HG03103 (cell line): Measurements from ENCODE around the gene GSTM4.

Experiments
- ATAC-seq: cut with Tn5 transposase; IDR thresholded peaks from one replicate; pipeline ENCODE4 v1.9.1; 2021; ENCODE audit warnings: low read depth; ENCODE audit not compliant: unreplicated experiment

GSTM4 gene

DNA sequence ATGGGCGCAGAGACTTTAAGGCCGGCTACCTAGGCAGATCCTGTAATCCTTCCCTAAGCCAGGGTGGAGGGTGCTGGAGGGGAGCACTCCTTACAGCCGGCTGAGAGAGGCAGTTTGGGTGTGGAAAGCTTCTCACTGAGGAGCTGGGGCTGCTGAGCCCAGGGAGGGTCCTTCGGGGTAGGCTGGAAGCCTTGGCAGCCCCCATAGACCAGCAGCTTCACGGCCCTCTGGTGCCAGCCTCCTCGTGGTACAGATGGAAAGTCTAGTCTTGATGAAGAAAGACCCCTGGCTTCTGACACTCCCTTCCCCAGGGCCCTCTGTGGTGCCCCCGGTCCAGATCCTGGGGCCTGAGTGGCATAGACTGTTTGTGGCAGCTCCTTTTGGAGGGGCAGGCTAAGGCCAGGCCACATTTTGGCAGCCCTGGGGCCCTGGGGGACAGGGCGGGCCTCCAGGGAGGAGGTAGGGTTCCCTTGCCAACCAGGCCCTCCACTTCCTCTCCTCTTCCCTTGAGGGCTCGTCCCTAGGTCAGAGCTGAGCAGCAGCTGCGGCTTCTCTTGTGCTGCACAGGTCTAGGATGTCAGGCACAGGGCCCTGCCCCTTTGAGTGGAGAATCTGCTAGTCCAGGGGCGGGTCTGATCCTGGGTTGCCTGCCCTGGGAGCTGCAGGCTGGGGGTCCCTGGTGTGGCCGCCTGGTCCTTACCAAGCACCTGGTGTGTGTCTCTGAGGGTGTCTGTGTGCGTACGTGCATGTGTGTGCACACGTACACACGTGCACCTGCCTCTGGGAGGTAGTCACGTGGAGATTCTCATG lies 31.5 kb upstream of the GSTM4 start:
- ATAC-seq = no peak

DNA sequence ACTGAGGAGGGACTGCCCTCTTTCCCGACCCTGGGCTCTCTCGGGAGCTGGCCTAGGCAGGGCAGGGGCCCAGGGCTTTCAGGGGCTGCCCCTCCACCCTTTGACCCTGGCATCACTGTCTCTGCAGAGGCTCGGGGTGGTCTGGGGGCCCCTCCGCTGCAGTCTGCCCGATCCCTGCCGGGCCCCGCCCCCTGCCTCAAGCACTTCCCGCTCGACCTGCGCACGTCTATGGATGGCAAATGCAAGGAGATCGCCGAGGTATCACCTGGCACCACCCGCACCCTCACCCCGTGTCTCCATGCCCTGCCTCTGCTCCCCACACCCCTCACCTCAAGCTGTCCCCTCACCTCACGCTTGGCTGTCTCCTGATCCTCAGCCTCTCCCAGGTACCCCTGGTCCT lies 30.7 kb upstream of the GSTM4 start:
- ATAC-seq = no peak

DNA sequence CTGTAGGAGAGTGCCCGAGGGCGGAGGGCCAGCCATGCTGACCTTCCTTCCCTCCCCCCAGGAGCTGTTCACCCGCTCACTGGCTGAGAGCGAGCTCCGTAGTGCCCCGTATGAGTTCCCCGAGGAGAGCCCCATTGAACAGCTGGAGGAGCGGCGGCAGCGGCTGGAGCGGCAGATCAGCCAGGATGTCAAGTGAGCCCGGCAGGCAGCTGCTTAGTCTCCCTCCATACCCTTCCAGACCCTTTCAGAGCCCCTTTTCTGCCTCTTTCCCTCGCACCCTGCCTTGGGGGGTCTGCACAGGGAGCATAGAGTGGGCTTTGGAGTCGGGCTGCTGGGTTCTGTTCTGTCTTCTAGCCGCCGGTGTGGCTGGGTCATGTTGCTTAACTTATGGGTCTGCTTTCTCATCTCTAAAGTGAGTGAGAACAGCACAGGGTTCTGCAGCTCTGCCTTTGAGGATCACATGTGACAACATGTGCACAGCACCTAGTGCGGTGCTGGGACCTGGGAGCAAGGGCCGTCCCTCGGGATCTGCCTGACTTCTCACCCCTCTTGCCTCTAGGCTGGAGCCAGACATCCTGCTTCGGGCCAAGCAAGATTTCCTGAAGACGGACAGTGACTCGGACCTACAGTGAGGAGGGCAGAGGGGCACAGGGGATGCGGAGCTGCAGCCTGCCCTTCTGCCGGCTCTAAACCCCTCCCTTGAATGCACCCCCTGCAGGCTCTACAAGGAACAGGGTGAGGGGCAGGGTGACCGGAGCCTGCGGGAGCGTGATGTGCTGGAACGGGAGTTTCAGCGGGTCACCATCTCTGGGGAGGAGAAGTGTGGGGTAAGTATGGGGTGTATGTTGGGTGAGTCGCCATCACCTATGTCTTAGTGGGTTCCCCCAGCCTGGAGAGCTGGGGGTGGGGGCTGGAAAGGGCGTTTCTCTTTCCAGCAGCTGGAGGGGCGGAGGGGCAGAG lies 30.0 kb upstream of the GSTM4 start:
- ATAC-seq = no peak

DNA sequence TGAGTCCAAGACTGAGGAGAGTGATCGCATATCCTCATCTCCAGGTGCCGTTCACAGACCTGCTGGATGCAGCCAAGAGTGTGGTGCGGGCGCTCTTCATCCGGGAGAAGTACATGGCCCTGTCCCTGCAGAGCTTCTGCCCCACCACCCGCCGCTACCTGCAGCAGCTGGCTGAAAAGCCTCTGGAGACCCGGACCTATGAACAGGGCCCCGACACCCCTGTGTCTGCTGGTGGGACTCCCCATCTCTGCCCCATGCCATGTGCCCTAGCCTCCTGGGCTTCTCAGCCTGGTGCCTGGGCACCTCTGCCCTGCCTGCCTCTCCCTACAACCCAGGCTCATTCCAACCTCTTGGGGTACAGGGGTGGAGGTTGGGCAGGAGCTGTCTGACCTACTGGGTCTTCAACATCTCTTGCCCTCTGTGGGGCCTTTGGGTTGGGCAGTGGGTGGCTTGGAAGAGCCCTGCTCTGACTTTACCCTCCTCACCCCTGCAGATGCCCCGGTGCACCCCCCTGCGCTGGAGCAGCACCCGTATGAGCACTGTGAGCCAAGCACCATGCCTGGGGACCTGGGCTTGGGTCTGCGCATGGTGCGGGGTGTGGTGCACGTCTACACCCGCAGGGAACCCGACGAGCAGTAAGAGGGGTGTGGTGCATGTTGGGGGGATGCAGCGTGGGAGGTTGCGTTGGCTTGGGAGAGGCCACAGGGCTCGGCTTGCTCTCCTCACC lies 29.1 kb upstream of the GSTM4 start:
- no peak for ATAC-seq

DNA sequence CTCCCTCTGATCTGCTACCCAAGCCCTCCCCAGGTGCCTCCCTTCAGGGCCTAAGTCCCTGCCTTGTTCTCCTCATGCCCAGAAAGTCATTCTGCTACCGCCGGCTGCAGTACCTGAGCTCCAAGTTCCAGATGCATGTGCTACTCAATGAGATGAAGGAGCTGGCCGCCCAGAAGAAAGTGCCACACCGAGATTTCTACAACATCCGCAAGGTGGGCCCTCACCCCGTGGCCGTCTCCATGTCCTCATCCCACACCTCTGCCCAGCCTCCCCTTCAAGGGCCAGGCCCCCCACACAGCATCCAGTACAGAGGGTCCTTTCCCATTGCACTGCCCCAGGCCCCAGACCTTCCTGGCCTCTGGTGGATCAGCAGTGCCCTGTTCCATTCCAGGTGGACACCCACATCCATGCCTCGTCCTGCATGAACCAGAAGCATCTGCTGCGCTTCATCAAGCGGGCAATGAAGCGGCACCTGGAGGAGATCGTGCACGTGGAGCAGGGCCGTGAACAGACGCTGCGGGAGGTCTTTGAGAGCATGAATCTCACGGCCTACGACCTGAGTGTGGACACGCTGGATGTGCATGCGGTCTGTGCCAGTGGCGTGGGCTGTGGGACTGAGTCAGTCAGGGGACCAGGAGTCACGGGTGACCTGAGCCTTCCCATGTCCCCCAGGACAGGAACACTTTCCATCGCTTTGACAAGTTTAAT lies 28.1 kb upstream of the GSTM4 start:
- no peak for ATAC-seq

DNA sequence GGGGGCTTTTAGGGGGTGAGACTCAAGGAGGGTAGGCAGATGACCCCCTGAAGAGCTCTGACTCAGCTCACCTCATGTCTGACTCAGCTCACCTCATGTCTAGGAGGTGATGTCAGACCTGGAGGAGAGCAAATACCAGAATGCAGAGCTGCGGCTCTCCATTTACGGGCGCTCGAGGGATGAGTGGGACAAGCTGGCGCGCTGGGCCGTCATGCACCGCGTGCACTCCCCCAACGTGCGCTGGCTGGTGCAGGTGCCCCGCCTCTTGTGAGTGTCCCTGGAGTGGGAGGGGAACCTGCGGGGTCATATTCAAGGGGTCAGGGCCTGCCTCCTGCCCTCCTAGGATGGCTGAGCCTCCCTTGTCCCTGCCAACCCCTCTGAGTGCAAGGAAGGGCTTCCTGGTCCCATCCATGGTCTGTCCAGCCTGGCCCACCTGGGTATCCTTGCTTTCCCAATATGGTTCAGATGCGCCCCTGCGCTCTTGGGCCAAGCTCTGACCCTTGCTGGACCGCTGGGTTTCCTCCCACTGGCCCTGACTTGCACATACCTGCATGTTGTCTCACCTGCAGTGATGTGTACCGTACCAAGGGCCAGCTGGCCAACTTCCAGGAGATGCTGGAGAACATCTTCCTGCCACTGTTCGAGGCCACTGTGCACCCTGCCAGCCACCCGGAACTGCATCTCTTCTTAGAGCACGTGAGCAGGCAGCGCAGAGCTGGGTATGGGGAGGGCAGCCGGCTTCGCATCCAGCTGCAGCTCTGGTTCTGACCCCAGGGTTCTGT lies 27.2 kb upstream of the GSTM4 start:
- no peak for ATAC-seq

DNA sequence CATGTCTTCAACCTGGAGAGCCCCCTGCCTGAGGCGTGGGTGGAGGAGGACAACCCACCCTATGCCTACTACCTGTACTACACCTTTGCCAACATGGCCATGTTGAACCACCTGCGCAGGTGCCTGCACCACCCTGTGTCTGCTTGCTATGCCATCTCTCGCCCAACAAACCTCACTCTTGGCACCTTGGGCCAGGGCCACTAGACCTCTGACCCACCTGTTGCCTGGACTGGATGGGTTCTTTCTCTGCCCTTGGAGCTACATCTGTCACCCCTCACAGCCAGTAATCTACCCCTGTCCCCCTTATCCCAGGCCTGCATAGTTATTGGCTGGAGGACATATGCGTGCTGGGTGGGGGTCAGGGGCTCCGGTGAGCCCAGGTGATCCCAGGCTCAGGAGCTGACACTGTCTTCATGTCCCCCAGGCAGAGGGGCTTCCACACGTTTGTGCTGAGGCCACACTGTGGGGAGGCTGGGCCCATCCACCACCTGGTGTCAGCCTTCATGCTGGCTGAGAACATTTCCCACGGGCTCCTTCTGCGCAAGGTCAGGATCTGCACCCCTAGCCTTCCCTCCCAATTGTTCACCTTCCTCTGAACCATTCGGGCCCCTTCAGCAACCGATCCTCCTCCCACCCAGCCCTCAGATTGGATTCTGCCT lies 26.4 kb upstream of the GSTM4 start:
- ATAC-seq = no peak

DNA sequence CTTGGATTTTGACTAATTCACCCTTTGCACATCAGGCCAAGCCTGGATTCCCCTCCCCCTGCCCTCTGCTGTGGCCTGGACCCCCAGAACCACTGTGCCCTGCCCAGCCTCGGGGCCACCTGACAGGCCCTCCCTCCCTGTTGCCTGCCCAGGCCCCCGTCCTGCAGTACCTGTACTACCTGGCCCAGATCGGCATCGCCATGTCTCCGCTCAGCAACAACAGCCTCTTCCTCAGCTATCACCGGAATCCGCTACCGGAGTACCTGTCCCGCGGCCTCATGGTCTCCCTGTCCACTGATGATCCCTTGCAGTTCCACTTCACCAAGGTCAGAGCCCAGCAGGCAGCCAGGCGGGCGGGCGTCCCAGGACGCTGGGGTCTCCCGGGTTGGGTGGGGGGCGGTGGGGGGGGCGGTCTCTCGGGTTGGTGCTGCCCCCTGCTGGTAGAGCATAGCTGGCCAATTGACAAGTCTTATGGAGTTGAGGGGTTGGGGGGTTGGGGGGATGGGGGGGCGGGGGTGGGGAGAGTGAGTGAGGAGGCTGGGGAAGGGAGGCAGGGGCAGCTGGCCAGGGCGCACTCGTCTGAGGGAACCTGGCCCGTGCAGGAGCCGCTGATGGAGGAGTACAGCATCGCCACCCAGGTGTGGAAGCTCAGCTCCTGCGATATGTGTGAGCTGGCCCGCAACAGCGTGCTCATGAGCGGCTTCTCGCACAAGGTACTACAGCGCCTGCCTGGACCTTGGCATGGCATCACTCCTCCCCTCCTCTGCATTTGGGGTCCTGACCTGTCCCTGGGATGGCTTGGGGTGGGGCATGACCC lies 25.6 kb upstream of the GSTM4 start:
- no peak for ATAC-seq

DNA sequence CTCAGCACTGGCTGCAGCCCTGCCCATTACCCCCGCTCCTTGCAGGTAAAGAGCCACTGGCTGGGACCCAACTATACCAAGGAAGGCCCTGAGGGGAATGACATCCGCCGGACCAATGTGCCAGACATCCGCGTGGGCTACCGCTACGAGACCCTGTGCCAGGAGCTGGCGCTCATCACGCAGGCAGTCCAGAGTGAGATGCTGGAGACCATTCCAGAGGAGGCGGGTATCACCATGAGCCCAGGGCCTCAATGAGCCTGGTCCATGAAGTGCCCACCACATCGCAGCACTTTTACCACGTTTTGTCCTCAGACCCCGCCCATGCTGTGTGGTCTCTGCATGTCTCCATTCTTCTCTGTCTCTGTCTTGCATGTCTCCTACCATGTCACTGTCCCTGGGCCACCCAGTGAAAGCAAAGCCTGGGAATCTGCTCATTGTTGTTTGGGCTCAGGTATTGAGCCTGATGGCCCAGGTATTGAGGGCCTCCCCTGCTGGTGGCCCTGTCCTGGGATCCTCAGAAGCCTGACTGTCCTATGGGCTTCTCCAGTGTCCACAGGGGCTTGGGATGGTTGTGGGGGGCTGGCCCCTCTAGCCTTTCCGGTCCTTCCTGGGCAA lies 24.9 kb upstream of the GSTM4 start:
- ATAC-seq = no peak

DNA sequence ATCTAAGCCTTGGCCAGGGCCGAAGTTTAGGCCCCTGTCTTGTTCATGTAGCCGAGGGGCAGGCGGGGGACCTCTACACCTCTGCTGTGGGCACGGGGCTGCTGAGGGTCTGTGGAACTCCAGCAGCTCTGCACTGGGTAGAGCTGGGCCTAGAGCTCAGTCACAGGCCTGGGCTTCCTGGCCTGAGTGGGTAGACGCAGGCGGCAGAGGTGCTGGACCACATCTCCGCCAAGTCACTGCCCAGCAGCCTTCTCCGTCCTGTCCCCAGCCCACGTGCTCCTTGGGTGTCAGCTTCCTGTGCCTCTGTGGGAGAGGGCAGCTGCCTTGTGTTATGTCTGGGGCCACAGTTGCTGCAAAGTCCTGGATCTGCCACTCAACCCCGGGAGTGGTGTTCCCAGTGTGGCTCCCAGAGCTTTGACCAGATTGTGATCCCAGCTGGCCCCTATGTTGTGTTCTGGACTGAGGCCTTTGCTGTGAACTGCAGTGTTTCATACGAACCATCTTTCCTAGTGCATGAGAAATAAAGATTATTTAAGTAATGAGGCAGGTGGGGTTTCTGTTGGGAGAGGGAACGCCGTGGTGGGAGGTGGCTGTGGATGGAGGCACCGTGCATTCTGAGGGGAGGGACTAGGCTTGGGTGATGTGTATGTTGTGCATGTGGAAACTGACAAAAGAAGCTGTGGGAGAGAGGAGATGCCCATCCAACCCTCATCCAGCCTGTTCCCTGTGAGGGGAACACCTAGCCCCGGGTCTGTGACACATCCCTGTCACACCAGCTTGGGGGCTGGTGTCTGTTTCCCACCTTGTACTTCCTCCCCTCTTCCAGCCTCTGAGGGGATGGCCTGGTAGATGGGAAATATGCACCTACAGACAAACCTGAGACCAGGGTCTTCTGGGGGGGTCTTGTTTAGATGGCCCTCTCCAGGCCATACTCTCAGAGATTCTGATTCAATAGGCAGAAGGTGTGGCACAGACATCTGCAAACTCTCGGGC lies 24.1 kb upstream of the GSTM4 start:
- no peak for ATAC-seq

DNA sequence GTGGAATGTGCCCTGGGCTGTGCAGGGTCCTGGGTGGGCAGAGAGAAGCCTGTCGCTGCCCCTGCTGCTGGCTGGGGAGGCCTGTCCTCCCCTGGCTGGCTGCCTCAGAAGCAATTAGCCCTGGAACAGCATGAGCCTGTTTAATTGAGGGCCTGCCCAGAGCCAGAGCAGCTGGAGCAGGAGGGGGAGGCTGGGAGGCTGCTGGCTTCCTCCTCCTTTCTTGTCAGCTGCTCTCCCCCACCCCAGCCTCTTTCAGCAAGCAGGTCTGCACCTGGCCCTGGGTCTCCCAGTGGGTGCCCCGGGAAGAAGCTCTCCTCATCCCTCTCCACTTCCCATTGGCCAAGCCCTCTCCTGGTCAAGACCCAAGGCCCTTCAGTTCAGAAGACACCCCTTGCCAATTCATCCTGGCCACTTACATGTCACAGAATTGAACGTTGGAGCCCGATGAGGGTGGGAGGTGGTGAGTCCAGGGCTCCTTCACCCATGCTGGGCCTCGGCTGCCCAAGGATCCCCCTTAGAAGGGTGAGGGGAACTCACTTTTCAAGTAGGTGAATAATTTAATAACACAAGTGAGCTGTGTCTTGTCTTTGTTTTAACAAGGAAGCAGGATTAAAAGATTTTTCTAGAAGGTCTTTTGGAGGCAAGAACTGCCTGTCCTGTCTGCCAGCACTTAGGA lies 23.1 kb upstream of the GSTM4 start:
- no peak for ATAC-seq

DNA sequence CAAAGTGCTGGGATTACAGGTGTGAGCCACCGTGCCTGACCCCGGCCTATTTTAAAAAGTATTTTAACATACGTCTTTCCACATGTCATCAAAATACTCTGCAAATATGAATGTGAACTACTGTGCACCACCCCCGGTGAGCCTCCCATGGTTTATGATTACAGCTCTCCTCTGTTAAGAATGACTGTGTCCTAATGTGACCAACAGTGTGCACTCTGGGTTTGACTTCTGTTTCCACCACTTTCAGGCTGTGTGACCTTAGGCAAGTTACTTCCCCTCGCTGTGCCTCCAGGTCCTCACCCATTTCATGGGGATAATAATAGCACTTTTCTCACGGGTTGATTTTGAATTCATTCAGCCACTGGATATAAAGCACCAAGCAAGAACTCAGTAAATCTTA lies 21.6 kb upstream of the GSTM4 start:
- no peak for ATAC-seq

DNA sequence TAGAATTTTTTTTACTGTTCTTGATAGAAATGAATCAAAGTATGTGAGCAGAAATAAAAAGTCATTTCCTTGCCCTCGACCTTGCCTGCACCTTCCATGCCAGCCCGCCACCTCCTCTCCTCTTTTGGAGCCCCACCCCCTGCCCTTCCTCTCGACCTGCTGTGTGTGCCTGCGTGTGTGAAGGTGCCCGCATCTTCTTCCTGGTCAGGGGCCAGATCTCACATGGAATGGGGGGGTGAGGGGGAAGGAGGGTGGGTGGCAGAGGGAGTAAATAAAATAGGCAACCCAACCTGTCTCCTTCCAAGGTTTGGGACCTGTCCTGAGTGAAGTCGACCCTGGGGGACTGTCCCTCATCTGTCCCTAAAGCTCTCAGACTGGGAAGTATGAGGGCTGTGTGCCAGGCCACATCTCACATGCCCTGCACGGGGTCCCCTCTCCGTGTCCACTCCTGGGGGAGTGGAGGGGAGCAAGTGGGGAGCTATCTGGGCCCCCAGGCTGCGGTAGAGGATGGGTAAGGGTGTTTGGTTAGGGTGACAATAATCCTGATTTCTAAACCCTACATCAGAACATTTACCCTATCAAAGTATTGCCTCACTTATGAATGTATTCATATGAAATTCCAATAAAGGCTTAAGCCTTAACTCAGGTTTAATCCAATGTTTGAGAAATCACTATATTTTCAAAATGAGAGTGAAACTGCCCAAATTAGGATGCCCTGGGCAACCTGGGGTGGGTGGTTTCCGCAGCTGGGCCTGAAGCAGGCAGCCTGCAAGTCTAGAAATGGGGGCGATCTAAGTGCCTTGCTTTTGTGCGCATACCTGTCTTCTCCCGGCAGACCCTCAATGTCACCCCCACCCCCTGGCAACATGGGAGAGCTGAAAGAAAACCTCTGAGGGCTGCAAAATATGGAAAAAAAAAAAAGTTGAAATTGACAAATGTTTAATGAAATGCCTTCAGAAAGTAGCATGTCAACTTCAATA lies 20.8 kb upstream of the GSTM4 start:
- no peak for ATAC-seq

DNA sequence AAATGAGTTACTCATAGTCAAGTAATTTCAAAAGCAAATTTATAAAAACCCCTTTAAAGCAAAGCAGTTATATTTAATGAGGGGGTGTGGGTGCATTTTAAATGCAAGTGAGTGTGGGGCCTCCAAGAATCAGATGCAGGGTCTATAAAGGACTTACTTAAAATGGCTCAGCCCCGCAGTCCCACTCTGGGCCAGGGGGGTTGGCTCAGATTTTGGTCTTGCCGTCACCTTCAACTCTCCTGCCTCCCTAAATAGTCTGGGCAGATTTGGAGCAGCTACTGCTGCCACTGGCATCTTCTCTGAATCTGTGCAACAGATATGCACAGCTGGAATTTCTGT lies 20.1 kb upstream of the GSTM4 start:
- ATAC-seq = no peak
